Germinal center (tissue), 1 donor: ENCODE results near the gene ZMIZ2.
"Not testable (repeated sequence)": the region's sequence is repeated elsewhere in the genome, so short reads cannot be mapped to it uniquely, and the experiment has no call there.

Experiments
- DNase-seq: peaks from one replicate; pipeline ENCODE4 v3.0.0; 2012; ENCODE audit warnings: mixed read lengths, low spot score

The ZMIZ2 gene

DNA sequence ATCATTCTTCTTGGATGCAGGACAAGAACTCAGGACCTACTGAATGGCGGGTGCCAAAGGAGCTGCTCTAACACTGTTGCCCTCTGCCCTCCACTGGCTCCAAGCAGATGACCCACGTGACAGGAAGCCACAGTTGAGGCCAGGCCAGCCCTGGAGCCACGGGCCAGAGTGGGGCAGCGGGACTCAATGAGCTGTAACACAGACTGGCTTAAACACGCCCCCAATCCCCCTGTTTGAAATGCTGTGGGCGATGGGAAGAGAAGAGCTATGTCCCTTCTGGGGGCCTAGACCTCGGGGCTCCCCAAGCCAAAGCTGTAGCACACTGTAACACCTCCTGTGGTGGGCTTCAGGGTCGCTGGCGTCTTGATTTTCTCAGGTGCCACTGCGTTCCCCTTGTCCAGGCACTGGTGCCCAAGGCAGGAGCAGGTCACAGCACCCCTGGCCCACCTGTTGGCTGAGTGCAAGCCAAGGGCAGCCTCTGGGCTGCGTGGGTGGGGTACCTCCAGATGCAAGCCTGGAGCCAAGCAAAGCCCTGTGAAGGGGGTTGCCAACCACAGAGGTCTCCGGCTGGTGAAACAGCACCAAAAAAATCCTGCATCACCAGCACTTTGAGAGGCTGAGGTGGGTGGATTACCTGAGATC is 18.6 kb upstream of the ZMIZ2 start:
- no peak for DNase-seq

DNA sequence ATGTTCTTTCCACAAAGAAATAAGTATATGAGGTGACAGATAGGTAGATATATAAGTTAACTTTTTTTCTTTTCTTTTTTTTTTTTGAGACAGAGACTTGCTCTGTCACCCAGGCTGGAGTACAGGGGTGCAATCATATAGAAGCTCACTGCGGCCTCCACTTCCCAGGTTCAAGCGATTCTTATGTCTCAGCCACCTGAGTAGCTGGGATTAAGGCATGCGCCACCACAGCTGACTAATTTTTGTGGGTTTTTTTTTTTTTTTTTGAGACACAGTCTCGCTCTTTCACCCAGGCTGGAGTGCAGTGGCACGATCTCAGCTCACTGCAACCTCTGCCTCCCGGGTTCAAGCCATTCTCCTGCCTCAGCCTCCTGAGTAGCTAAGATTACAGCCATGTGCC is 15.7 kb upstream of the ZMIZ2 start:
- not testable (repeated sequence) for DNase-seq

DNA sequence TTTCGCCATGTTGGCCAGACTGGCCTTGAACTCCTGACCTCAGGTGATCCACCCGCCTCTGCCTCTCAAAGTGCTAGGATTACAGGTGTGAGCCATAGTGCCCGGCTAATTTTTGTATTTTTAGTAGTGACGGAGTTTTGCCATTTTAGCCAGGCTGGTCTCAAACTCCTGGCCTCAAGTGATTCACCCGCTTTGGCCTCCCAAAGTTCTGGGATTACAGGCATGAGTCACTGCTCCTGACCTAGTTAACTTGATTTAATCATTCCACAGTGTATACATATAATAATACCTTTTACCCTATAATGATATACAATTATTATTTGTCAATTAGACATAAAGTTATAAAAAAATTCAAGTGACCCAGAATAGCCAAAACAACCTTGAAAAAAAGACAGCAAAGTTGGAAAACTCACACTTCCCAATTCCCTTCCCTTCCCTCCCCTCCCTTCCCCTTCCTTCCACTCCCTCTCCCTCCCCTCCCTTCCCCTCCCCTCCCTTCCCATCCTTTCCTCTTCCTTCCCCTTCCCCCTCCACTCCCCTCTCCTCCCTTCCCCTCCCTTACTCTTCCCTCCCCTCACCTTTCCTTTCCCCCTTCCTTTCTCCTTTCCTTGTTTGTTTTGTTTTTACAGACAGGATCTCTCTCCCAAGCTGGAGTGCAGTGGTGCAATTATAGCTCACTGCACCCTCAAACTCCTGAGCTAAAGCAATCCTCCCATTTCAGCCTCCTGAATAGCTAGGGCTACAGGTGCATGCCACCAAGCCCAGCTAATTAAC is 14.8 kb upstream of the ZMIZ2 start:
- DNase-seq = no peak

GRCh38 chr7:44735403-44736165 is 13.1 kb upstream of the ZMIZ2 start:
- DNase-seq = no peak

DNA sequence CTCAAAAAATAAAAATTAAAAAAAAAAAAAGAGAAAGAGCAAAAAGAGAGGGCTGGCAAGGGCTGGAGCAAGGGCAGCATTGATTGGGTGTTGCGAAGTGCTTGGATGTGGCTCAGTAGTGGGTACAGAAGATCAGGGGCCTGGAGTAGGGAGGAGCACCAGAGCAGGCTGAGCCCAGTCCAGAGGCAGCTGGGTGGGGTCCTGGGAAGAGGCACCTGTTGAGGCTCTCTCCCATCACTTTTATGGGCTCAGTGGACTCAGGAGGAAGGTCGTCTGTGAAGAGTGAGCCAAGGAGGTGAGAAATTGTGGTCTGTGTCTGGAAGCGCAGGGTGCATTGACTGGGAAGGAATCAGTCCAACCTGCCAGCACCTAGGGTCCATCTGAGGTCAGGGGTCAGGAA is 11.8 kb upstream of the ZMIZ2 start:
- peak; percentile 0 for DNase-seq

DNA sequence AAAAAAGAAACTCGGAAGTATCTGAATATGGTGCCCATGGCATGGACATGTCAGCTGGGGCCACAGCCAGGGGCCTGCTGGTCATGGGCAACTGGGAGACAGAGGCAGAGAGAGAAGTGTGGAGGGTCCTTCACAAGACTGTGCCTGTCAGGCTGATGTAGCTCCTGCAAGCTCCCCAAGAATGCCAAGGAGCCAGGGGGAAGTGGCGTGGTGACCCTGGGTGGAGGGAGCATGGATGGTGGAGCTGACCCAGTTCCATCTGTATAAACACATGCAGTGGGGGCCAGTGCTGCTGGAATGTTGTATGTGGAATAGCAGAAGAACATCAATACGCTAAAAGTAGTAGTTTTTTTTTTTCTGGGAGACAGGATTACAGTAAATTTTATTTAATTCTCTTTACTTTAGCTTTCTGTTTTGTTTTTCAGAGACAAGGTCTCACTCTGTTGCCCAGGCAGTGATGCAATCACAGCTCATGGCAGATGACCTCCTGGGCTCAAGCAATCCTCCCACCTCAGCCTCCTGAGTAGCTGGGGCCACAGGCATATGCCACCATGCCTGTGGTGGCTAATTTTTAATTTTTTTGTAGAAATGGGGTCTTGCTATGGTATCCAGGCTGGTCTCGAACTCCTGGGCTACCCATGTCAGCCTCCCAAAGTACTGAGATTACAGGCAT is 10.5 kb upstream of the ZMIZ2 start:
- DNase-seq = peak; percentile 1

- DNase-seq = peak; percentile 0
Observed at GRCh38 chr7:44738876-44739665, 9.6 kb upstream of the ZMIZ2 start.

- DNase-seq = peak; percentile 1
Observed at GRCh38 chr7:44740055-44740454, 8.6 kb upstream of the ZMIZ2 start.

DNA sequence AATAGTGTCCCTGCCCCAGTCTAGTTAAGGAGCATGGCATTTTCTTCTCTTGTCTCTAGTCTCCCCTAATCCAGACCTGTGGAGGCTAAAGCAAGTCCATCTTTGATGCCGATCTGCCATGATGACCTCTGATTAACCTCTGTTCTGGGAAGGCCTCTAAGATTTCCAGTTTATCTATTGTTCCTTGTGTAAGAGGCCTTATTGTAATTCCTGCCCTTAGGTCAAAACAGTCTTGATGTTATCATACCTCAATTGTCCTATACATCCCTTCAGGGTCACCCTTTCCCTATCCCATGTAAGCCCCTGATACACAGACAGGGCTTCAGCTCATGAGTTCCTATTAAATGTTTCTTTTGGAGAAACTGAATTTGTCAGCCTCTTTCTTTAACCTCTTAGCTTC is 4.9 kb upstream of the ZMIZ2 start:
- no peak for DNase-seq

DNA sequence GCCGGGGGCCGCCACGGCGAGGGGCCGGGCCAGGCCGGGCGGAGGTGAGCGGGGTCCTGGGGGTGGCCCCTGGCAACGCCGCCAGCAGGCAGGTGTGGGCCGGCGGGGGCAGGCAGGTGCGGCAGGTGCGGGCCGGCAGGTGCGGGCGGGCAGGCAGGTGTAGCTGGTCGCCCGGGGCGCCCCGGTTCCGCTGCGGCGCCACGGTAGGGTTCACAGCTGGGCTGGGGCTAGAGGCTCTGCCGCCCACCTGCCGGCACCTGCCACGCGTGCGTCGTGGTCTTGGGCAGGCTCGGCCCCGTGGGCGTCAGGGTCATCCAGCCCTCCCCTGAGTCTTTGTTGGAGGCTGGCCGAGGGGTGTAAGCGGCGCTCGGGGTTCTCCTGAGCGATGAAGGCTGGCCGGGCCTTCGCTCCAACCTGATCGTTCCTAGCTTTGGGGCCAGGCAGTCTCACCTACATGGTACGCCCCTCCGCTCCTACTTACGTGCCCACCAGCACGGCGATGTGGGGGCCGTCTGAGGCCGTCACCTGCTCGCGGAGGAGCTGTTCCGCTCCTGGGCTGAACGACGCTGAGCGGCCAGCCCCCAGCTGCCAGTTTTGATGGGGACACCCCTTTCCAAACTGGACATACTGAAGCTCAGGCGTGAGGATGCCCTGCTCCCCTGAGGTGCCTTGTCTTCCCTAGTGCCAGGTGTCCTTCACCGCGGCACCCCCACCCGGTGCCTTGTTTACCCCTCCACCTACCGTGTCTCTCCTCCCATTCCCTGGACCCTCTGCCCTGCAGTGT is 493 bp downstream of the ZMIZ2 start:
- DNase-seq = peak; percentile 68

GRCh38 chr7:44749992-44750391 is 1.3 kb downstream of the ZMIZ2 start:
- DNase-seq = no peak

- DNase-seq = no peak
Observed at GRCh38 chr7:44750424-44750823, 1.8 kb downstream of the ZMIZ2 start.

- peak; percentile 76 for DNase-seq
Observed at GRCh38 chr7:44750921-44751571, 2.4 kb downstream of the ZMIZ2 start.

DNA sequence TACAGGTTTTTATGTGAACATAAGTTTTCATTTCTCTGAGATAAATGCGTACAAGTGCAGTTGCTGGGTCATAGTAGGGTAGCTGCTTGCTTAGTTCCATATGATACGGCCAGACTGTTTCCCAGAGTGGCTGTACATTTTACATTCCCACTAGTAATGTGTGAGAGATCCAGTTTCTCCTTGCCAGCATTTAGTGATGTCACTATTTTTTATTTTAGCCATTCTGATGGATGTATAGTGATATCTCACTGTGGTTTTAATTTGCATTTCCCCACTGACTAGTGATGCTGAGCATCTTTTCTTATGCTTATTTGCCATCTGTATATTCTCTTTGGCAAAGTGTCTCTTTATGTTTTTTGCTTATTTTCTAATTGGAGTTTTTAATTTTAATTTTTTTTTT is 4.2 kb downstream of the ZMIZ2 start:
- no peak for DNase-seq

- no peak for DNase-seq
Observed at GRCh38 chr7:44754802-44755697, 6.4 kb downstream of the ZMIZ2 start.

DNA sequence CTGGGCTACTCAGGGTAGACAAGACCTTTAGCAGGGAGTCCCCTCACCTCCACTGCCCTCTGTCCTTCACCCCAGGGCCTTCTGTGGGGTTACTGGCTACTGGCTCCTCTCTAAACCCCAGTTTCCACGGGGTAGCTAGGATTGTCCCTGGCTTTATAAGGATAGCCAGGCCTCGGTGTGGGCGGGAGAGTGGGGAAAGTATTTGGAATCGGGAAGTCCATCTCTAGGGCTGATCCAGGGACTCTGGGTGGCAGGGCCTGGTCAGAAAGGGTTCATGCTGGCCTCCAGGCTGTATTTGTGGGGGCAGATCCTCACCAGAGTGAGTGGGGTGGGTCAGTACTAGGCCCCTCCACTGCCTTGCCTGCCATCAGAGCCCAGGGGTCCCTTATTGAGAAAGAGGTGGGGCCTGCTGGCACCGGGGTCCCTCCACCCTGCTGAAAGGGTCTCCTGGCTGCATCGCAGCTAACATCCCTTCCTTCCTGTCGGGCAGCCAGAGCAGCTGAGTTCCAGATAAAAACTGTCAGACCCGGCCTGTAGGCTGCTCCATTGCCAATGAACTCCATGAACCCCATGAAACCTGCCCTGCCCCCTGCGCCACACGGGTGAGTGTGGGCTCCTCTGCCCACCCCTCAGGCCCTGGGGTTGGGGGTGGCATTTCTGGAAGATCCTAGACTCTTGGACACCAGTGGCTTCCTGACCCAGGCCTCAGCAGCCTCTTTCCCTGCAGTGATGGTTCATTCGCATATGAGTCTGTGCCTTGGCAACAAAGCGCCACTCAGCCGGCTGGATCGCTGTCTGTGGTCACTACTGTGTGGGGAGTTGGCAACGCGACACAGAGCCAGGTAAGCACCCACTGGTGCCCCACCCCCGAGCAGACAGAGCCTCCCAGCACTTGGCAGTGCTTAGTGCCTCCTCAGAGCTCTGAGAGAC is 7.3 kb downstream of the ZMIZ2 start:
- DNase-seq = no peak

DNA sequence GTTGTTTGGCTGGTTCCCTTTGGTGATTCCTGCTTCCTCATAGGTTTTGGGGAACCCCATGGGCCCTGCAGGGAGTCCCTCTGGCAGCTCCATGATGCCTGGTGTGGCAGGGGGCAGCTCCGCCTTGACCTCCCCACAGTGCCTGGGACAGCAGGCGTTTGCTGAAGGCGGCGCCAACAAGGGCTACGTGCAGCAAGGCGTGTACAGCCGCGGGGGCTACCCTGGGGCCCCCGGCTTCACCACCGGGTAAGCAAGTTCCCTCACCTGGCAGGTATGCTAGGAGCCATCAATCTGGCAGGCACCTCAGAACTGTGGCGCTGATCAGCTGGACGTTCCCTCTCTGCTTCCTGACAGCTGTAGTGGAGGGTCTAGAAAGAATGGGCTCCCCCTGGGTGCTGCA is 8.3 kb downstream of the ZMIZ2 start:
- DNase-seq = no peak

GRCh38 chr7:44757311-44757710 is 8.7 kb downstream of the ZMIZ2 start:
- no peak for DNase-seq
